ENCODE results near the gene VEZF1.

Gene VEZF1

DNA sequence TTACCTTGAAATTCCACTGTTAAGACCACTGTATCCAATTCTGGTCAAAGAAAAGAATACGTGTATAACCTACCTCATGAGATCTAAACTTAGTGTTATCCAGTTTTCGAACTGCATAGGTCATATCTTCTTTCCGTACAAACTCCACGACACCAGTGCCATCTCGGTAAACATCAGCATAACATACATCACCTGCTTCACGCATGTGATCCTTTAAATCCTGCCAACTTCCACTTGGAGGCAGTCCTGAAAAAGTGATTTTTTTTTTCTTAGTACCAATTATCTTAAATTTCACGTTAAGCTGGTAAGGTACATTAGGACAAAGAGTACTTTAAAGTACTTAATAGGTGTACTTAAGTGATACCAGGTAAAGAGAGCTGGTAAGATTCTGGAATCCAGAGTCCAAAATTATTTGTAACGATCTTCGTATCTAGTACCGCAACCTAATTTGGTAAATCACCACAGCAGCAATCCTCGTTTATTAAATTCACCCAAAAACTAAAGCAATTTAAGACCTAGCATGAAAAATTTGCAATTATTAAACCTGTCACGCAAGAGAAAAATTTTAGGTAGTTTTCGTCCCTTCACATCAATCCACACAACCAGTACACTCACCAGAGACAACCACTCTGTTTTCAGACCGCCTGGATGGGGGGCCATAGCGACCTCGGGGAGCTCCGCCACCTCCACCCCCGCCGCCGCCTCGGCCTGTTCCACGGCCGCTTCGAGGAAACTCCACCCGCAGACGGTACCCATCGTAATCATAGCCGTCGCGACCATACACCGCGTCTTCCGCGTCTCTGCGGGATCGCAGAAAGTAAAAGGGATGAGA is 17.9 kb upstream of the VEZF1 start:
- ChIA-PET POLR2A (interaction anchor here (0.5 to 2.3 kb wide), 6 partner anchors 9 to 119 kb away, joined by 3 to 16 read pairs (median 8); partner anchors contain the start of genes DYNLL2 and VEZF1), CTCF (interaction anchor here (1.0 to 2.8 kb wide), 7 partner anchors 11 to 334 kb away, joined by 3 to 22 read pairs (median 4); no protein-coding TSS in a partner anchor)
- TF ChIP-seq CTCF (IDR thresholded peaks at IDR 0.05; ENCODE audit: control extremely low read depth, extremely low read depth, low read depth, missing control alignments), result no peak
- DNase-seq (ENCODE audit: extremely low spot score), result no peak

- CTCF ChIA-PET, result interaction anchor here (1.5 to 2.8 kb wide), 2 partner anchors 112 to 147 kb away, joined by 4 to 11 read pairs; no protein-coding TSS in a partner anchor
- POLR2A ChIA-PET, result no interaction called here
- no peak for TF ChIP-seq CTCF (IDR thresholded peaks at IDR 0.05; ENCODE audit: control extremely low read depth, extremely low read depth, low read depth, missing control alignments)
- no peak for DNase-seq (ENCODE audit: extremely low spot score)
Observed at GRCh38 chr17:58005031-58005727, 17.1 kb upstream of the VEZF1 start.

GRCh38 chr17:58004060-58004459 is 16.0 kb upstream of the VEZF1 start:
- ChIA-PET CTCF (interaction anchor here (16.6 kb wide), 1 partner anchor 144 kb away, joined by 478 read pairs; the partner anchor contains the start of gene MRPS23), POLR2A (no interaction called here)
- TF ChIP-seq CTCF (IDR thresholded peaks at IDR 0.05; ENCODE audit: control extremely low read depth, extremely low read depth, low read depth, missing control alignments), result no peak
- DNase-seq (ENCODE audit: extremely low spot score), result no peak

- TF ChIP-seq CTCF (IDR thresholded peaks at IDR 0.05; ENCODE audit: control extremely low read depth, extremely low read depth, low read depth, missing control alignments), result no peak
- POLR2A ChIA-PET, result interaction anchor here (1.1 kb wide), 1 partner anchor 80 kb away, joined by 3 read pairs; the partner anchor contains the start of gene DYNLL2
- CTCF ChIA-PET, result interaction anchor here (0.7 to 16.6 kb wide), 4 partner anchors 11 to 143 kb away, joined by 3 to 478 read pairs (median 4); partner anchors contain the start of gene MRPS23
- no peak for DNase-seq (ENCODE audit: extremely low spot score)
Observed at GRCh38 chr17:58002973-58003372, 14.9 kb upstream of the VEZF1 start.

DNA sequence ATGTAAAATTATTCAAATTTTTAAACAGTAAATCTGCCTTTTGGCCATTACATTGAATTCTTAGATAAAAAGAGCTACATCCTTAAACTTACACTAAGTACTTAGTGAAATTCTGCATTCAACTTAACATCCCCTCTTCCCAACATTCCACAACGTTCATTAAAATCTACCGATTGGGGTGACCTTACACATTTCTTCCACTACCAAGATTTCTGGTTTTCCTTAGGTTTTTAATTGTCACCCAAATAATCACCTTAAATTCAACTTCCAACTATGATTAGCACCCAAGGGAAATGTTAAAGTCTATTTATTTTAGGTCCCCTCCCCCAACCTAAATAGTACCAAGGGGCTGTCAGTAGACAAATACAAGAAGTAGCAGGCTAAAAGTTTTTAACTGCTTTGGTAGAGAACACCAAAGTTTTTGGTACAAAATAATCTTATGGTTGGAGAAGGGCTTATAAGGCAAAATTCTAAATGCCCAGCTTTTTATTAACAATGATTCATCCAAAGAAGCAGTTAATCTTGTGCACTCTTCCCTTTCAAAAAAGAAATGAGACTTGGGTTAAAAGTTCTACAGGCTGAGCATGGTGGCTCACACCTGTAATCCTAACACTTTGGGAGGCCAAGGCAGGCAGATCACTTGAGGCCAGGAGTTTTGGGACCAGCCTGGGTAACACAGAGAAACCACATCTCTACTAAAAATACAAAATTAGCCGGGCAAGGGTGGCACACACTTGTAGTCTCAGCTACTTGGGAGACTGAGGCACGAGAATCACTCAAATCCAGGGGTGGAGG is 14.3 kb upstream of the VEZF1 start:
- ChIA-PET POLR2A (interaction anchor here (1.1 kb wide), 1 partner anchor 81 kb away, joined by 3 read pairs; the partner anchor contains the start of gene DYNLL2), CTCF (interaction anchor here (0.7 to 16.6 kb wide), 7 partner anchors 10 to 142 kb away, joined by 3 to 478 read pairs (median 5); partner anchors contain the start of genes MRPS23 and VEZF1)
- no peak for TF ChIP-seq CTCF (IDR thresholded peaks at IDR 0.05; ENCODE audit: control extremely low read depth, extremely low read depth, low read depth, missing control alignments)
- no peak for DNase-seq (ENCODE audit: extremely low spot score)
